WTC11 (cell line): ENCODE results near the gene ADGRL1. TPM values are rescaled to one million over a fixed set of nuclear protein-coding genes. Genes with fewer than 3 reads are reported as not detected.

Experiments
- ATAC-seq: fragments of 200-7000 bp; cut with Tn5 transposase; 2 replicates; pipeline ENCODE4 v1.10.0; 2021; ENCODE audit warnings: mild to moderate bottlenecking, moderate library complexity
- CTCF ChIA-PET: fragments of 300-600 bp; sonication (Branson Sonifier 250); formaldehyde crosslinking; loops from one replicate; lab custom pipeline; 2021; ENCODE audit warnings: antibody characterized with exemption; lab: Charles Lee
- POLR2A ChIA-PET: fragments of 350-600 bp; sonication (Branson Sonifier 250); formaldehyde crosslinking; loops from one replicate; lab custom pipeline; 2021; ENCODE audit warnings: antibody characterized with exemption; lab: Charles Lee
- DNase-seq: peaks from one replicate; pipeline ENCODE4 v3.0.0; 2021; ENCODE audit warnings: low spot score
- H3K27ac Mint-ChIP-seq: 2 replicates; pipeline ENCODE4 v1.8.0; 2021; ENCODE audit warnings: mixed read lengths
- H3K27me3 Mint-ChIP-seq: 2 replicates; pipeline ENCODE4 v1.8.0; 2021; ENCODE audit warnings: low read depth, mild to moderate bottlenecking, moderate library complexity, mixed read lengths
- H3K36me3 Mint-ChIP-seq: 2 replicates; pipeline ENCODE4 v1.8.0; 2021; ENCODE audit warnings: mixed read lengths
- H3K4me1 Mint-ChIP-seq: 2 replicates; pipeline ENCODE4 v1.8.0; 2022; ENCODE audit warnings: mixed read lengths
- H3K4me3 Mint-ChIP-seq: 2 replicates; pipeline ENCODE4 v1.8.0; 2021; ENCODE audit warnings: mild to moderate bottlenecking, moderate library complexity, mixed read lengths
- H3K9me3 Mint-ChIP-seq: 2 replicates; pipeline ENCODE4 v1.8.0; 2021; ENCODE audit warnings: mixed read lengths
- ATF3 ChIP-seq: sonication (generic); formaldehyde crosslinking; conservative IDR thresholded peaks from 2 replicates; pipeline ENCODE4 v1.8.1; 2022; ENCODE audit warnings: mild to moderate bottlenecking, missing genetic modification reagents
- CREM ChIP-seq: sonication (generic); formaldehyde crosslinking; IDR thresholded peaks from 2 replicates; pipeline ENCODE4 v1.8.1; 2022; ENCODE audit warnings: mild to moderate bottlenecking, missing genetic modification reagents, moderate library complexity
- EMX1 ChIP-seq: fragments of 250-450 bp; sonication (Bioruptor Pico); IDR thresholded peaks from 2 replicates; pipeline ENCODE4 v1.8.0; 2021; ENCODE audit warnings: mild to moderate bottlenecking
- FOXJ3 ChIP-seq: sonication (generic); formaldehyde crosslinking; IDR thresholded peaks from 2 replicates; pipeline ENCODE4 v1.9.0; 2021; ENCODE audit warnings: missing genetic modification reagents, mild to moderate bottlenecking, borderline replicate concordance
- GABPB1 ChIP-seq: sonication (generic); formaldehyde crosslinking; IDR thresholded peaks from 2 replicates; pipeline ENCODE4 v1.8.1; 2023; ENCODE audit warnings: mild to moderate bottlenecking, missing genetic modification reagents
- GTF2I ChIP-seq: fragments of 250-450 bp; sonication (Bioruptor Pico); conservative IDR thresholded peaks from 2 replicates; pipeline ENCODE4 v1.4.0; 2021; ENCODE audit warnings: mild to moderate bottlenecking
- HMGA2 ChIP-seq: fragments of 250-450 bp; sonication (Bioruptor Pico); IDR thresholded peaks from 2 replicates; pipeline ENCODE4 v1.4.0; 2021; ENCODE audit warnings: mild to moderate bottlenecking, moderate library complexity
- JAZF1 ChIP-seq: fragments of 250-450 bp; sonication (Bioruptor Pico); IDR thresholded peaks from 2 replicates; pipeline ENCODE4 v1.9.0; 2021; ENCODE audit warnings: moderate library complexity, mild to moderate bottlenecking, inconsistent platforms
- NR1H2 ChIP-seq: sonication (generic); formaldehyde crosslinking; IDR thresholded peaks from 2 replicates; pipeline ENCODE4 v1.9.0; 2021; ENCODE audit warnings: mild to moderate bottlenecking, moderate library complexity, missing genetic modification reagents
- NR3C1 ChIP-seq: sonication (generic); formaldehyde crosslinking; conservative IDR thresholded peaks from 2 replicates; pipeline ENCODE4 v1.8.1; 2023; ENCODE audit warnings: low read depth, mild to moderate bottlenecking, missing genetic modification reagents
- PRRX2 ChIP-seq: fragments of 250-450 bp; sonication (Bioruptor Pico); IDR thresholded peaks from 2 replicates; pipeline ENCODE4 v1.8.0; 2021; ENCODE audit warnings: mild to moderate bottlenecking
- SMAD4 ChIP-seq: sonication (generic); formaldehyde crosslinking; IDR thresholded peaks from 2 replicates; pipeline ENCODE4 v1.8.0; 2022; ENCODE audit warnings: mild to moderate bottlenecking, missing genetic modification reagents
- SOX15 ChIP-seq: fragments of 250-450 bp; sonication (Bioruptor Pico); IDR thresholded peaks from 2 replicates; pipeline ENCODE4 v1.9.0; 2021; ENCODE audit warnings: mild to moderate bottlenecking
- TCF7 ChIP-seq: sonication (generic); formaldehyde crosslinking; IDR thresholded peaks from 2 replicates; pipeline ENCODE4 v1.8.0; 2022; ENCODE audit warnings: mild to moderate bottlenecking, low read depth, missing genetic modification reagents, moderate library complexity
- USF1 ChIP-seq: sonication (generic); formaldehyde crosslinking; IDR thresholded peaks from 2 replicates; pipeline ENCODE4 v1.8.0; 2022; ENCODE audit warnings: mild to moderate bottlenecking, missing genetic modification reagents
- ZNF396 ChIP-seq: fragments of 250-450 bp; sonication (Bioruptor Pico); IDR thresholded peaks from 2 replicates; pipeline ENCODE4 v1.8.0; 2021; ENCODE audit warnings: mild to moderate bottlenecking, moderate library complexity, borderline replicate concordance
- ZNF512 ChIP-seq: sonication (generic); formaldehyde crosslinking; IDR thresholded peaks from 2 replicates; pipeline ENCODE4 v1.8.1; 2022; ENCODE audit warnings: missing genetic modification reagents, borderline replicate concordance
- ZNF532 ChIP-seq: fragments of 250-450 bp; sonication (Bioruptor Pico); IDR thresholded peaks from 2 replicates; pipeline ENCODE4 v1.9.0; 2021; ENCODE audit warnings: mild to moderate bottlenecking, borderline replicate concordance
- total RNA-seq: library from RNA; stranded (reverse); gene quantifications from 3 replicates; pipeline ENCODE4 v1.2.3, GENCODE V29; 2021
- TF ChIP-seq, protein P1 (sequence below): sonication (generic); formaldehyde crosslinking; IDR thresholded peaks from 2 replicates; pipeline ENCODE4 v1.8.1; 2022; ENCODE audit warnings: low read depth, mild to moderate bottlenecking, moderate library complexity, missing genetic modification reagents, borderline replicate concordance
- TF ChIP-seq, protein P2 (sequence below): sonication (generic); formaldehyde crosslinking; IDR thresholded peaks from 2 replicates; pipeline ENCODE4 v1.8.1; 2023; ENCODE audit warnings: mild to moderate bottlenecking, missing genetic modification reagents, moderate library complexity

ADGRL1 gene
- total RNA-seq, 1 experiment from 2014 or later = 128 TPM

DNA sequence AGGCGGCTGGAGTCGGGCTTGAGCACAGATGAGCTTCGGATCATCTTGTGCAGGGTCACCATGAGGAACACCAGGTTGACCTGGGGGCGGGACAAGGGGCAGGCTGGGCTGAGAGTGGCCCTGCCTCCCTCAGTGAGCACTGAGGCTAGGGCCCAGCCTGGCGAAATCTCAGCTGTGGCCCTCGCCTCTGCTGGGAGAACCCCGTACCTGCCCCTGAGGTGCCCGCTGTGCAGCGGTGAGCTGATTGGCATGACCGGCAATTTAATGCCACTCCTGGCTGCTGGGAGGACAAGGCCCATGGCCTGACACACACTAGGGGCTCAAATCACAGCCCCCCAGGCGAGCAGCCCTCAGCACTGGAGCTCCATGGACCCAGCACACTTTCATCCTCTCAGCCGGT, 49.8 kb downstream of the ADGRL1 start:
- no peak for DNase-seq
- no peak overlapping the region for H3K4me3 Mint-ChIP-seq
- no peak for ATAC-seq
- H3K36me3 Mint-ChIP-seq = peaks cover 49% of the 10 kb centered on the region
- no peaks in the 10 kb centered on the region for H3K9me3 Mint-ChIP-seq
- TF ChIP-seq CREM (CRISPR knock-in tag) = no peak
- no peak for TF ChIP-seq TCF7 (CRISPR knock-in tag)
- TF ChIP-seq GABPB1 (CRISPR knock-in tag) = no peak
- TF ChIP-seq HMGA2 (CRISPR knock-in tag) = no peak
- no peak for TF ChIP-seq ATF3 (CRISPR knock-in tag)
- TF ChIP-seq ZNF396 (CRISPR knock-in tag) = no peak
- TF ChIP-seq, protein P1, sequence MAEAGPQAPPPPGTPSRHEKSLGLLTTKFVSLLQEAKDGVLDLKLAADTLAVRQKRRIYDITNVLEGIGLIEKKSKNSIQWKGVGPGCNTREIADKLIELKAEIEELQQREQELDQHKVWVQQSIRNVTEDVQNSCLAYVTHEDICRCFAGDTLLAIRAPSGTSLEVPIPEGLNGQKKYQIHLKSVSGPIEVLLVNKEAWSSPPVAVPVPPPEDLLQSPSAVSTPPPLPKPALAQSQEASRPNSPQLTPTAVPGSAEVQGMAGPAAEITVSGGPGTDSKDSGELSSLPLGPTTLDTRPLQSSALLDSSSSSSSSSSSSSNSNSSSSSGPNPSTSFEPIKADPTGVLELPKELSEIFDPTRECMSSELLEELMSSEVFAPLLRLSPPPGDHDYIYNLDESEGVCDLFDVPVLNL = no peak
- no peak for TF ChIP-seq ZNF532 (CRISPR knock-in tag)
- TF ChIP-seq, protein P2, sequence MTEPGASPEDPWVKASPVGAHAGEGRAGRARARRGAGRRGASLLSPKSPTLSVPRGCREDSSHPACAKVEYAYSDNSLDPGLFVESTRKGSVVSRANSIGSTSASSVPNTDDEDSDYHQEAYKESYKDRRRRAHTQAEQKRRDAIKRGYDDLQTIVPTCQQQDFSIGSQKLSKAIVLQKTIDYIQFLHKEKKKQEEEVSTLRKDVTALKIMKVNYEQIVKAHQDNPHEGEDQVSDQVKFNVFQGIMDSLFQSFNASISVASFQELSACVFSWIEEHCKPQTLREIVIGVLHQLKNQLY (CRISPR knock-in tag) = no peak
- TF ChIP-seq USF1 (CRISPR knock-in tag) = no peak
- TF ChIP-seq PRRX2 (CRISPR knock-in tag) = no peak
- no peak for TF ChIP-seq JAZF1 (CRISPR knock-in tag)
- POLR2A ChIA-PET = no interaction called here
- no peaks in the 10 kb centered on the region for H3K27me3 Mint-ChIP-seq
- CTCF ChIA-PET = interaction anchor here (0.9 kb wide), 1 partner anchor 192 kb away, joined by 3 read pairs; no protein-coding TSS in a partner anchor
- H3K4me1 Mint-ChIP-seq = no peaks in the 10 kb centered on the region
- H3K27ac Mint-ChIP-seq = no peak overlapping the region

GRCh38 chr19:14155371-14155770, 50.6 kb downstream of the ADGRL1 start:
- no peaks in the 10 kb centered on the region for H3K4me1 Mint-ChIP-seq
- POLR2A ChIA-PET = no interaction called here
- no peak for DNase-seq
- no peak for ATAC-seq
- peaks cover 49% of the 10 kb centered on the region for H3K36me3 Mint-ChIP-seq
- no peak overlapping the region for H3K27ac Mint-ChIP-seq
- TF ChIP-seq NR1H2 (CRISPR knock-in tag) (no peak), GTF2I (CRISPR knock-in tag) (no peak)
- H3K27me3 Mint-ChIP-seq = no peaks in the 10 kb centered on the region
- H3K9me3 Mint-ChIP-seq = no peaks in the 10 kb centered on the region
- no peak overlapping the region for H3K4me3 Mint-ChIP-seq
- CTCF ChIA-PET = no interaction called here

GRCh38 chr19:14152713-14153112, 53.3 kb downstream of the ADGRL1 start:
- H3K27ac Mint-ChIP-seq = no peak overlapping the region
- POLR2A ChIA-PET = no interaction called here
- no peak for TF ChIP-seq ZNF532 (CRISPR knock-in tag)
- no peak for TF ChIP-seq EMX1 (CRISPR knock-in tag)
- no peak for TF ChIP-seq NR3C1 (CRISPR knock-in tag)
- TF ChIP-seq GTF2I (CRISPR knock-in tag) = no peak
- TF ChIP-seq SOX15 = no peak
- no peak for TF ChIP-seq FOXJ3 (CRISPR knock-in tag)
- no peak for TF ChIP-seq ZNF512 (CRISPR knock-in tag)
- TF ChIP-seq SMAD4 = no peak

More at GRCh38 chr19:14152713-14153112, 53.3 kb downstream of the ADGRL1 start:
- ATAC-seq (no peak), DNase-seq (no peak)
- Mint-ChIP-seq H3K27me3 (no peaks in the 10 kb centered on the region), H3K4me3 (no peak overlapping the region), H3K4me1 (peaks cover 18% of the 10 kb centered on the region), H3K36me3 (peaks cover 34% of the 10 kb centered on the region), H3K9me3 (no peaks in the 10 kb centered on the region)
- CTCF ChIA-PET = interaction anchor here (1.4 kb wide), 1 partner anchor 16 kb away, joined by 9 read pairs; the partner anchor contains the start of gene ASF1B
